GM19043 (cell line): Measurements from ENCODE around the gene LPP.

ENCODE experiments used
- ATAC-seq: cut with Tn5 transposase; IDR thresholded peaks from one replicate; pipeline ENCODE4 v1.9.1; 2021; ENCODE audit warnings: low read depth; ENCODE audit not compliant: unreplicated experiment

The LPP gene

GRCh38 chr3:188489639-188490405 lies 335.9 kb downstream of the LPP start:
- no peak for ATAC-seq

GRCh38 chr3:188490416-188490815 lies 336.5 kb downstream of the LPP start:
- no peak for ATAC-seq

GRCh38 chr3:188491276-188491687 lies 337.3 kb downstream of the LPP start:
- no peak for ATAC-seq

GRCh38 chr3:188496390-188496789 lies 342.4 kb downstream of the LPP start:
- no peak for ATAC-seq

GRCh38 chr3:188497021-188497420 lies 343.1 kb downstream of the LPP start:
- ATAC-seq: no peak

- no peak for ATAC-seq
Observed at GRCh38 chr3:188503647-188504046, 349.7 kb downstream of the LPP start.

- ATAC-seq: no peak
Observed at GRCh38 chr3:188505151-188505550, 351.2 kb downstream of the LPP start.

GRCh38 chr3:188505911-188506310 lies 352.0 kb downstream of the LPP start:
- ATAC-seq: no peak

GRCh38 chr3:188506446-188506845 lies 352.5 kb downstream of the LPP start:
- no peak for ATAC-seq

GRCh38 chr3:188507244-188507720 lies 353.3 kb downstream of the LPP start:
- no peak for ATAC-seq

GRCh38 chr3:188508454-188508853 lies 354.5 kb downstream of the LPP start:
- no peak for ATAC-seq

- ATAC-seq: no peak
Observed at GRCh38 chr3:188509316-188509715, 355.4 kb downstream of the LPP start.

- ATAC-seq: no peak
Observed at GRCh38 chr3:188510366-188510765, 356.4 kb downstream of the LPP start.

GRCh38 chr3:188513662-188514328 lies 359.8 kb downstream of the LPP start:
- no peak for ATAC-seq

GRCh38 chr3:188516515-188516914 lies 362.6 kb downstream of the LPP start:
- no peak for ATAC-seq

- ATAC-seq: no peak
Observed at GRCh38 chr3:188518416-188518815, 364.5 kb downstream of the LPP start.

- no peak for ATAC-seq
Observed at GRCh38 chr3:188518835-188519452, 365.0 kb downstream of the LPP start.

GRCh38 chr3:188520466-188520865 lies 366.5 kb downstream of the LPP start:
- no peak for ATAC-seq

GRCh38 chr3:188522115-188522514 lies 368.2 kb downstream of the LPP start:
- ATAC-seq: no peak

- ATAC-seq: no peak
Observed at GRCh38 chr3:188523291-188523690, 369.3 kb downstream of the LPP start.

- no peak for ATAC-seq
Observed at GRCh38 chr3:188524052-188524451, 370.1 kb downstream of the LPP start.

GRCh38 chr3:188526057-188526456 lies 372.1 kb downstream of the LPP start:
- ATAC-seq: no peak
